Fibroblast of pulmonary artery (primary cell): ENCODE measurements around the gene RSRC1.
"Not testable (repeated sequence)": the region's sequence is repeated elsewhere in the genome, so short reads cannot be mapped to it uniquely, and the experiment has no call there.

Source experiments
- DNase-seq: peaks from one replicate; pipeline ENCODE4 v3.0.0-alpha.2; 2010; ENCODE audit warnings: low read depth
- H3K4me3 ChIP-seq: replicated peaks from 2 replicates; pipeline ENCODE4 v1.5.1; 2011; ENCODE audit warnings: low read depth, mild to moderate bottlenecking, control low read depth, low read length, moderate library complexity
- CTCF ChIP-seq: IDR thresholded peaks from 2 replicates; pipeline ENCODE4 v1.5.1; 2011; ENCODE audit warnings: mild to moderate bottlenecking, control low read depth, low read length, inconsistent platforms; ENCODE audit errors: missing control alignments

The RSRC1 gene

GRCh38 chr3:158111861-158112260 lies 2.0 kb downstream of the RSRC1 start:
- TF ChIP-seq CTCF, result no peak
- H3K4me3 ChIP-seq, result no peak overlapping the region
- no peak for DNase-seq

- not testable (repeated sequence) for DNase-seq
Observed at GRCh38 chr3:158113595-158113994, 3.7 kb downstream of the RSRC1 start.

GRCh38 chr3:158120330-158120729 lies 10.4 kb downstream of the RSRC1 start:
- TF ChIP-seq CTCF, result no peak
- no peak overlapping the region for H3K4me3 ChIP-seq
- no peak for DNase-seq

More at GRCh38 chr3:158113595-158113994, 3.7 kb downstream of the RSRC1 start:
- H3K4me3 ChIP-seq, result not testable (repeated sequence)

GRCh38 chr3:158121295-158121694 lies 11.4 kb downstream of the RSRC1 start:
- H3K4me3 ChIP-seq, result no peak overlapping the region
- no peak for DNase-seq
- TF ChIP-seq CTCF, result no peak

GRCh38 chr3:158122721-158123120 lies 12.8 kb downstream of the RSRC1 start:
- not testable (repeated sequence) for H3K4me3 ChIP-seq, DNase-seq

- DNase-seq, result peak; percentile 52
- no peak overlapping the region for H3K4me3 ChIP-seq
- TF ChIP-seq CTCF, result no peak
Observed at GRCh38 chr3:158127250-158128219, 17.6 kb downstream of the RSRC1 start.

- TF ChIP-seq CTCF, result no peak
- DNase-seq, result no peak
- no peak overlapping the region for H3K4me3 ChIP-seq
Observed at GRCh38 chr3:158128755-158129154, 18.9 kb downstream of the RSRC1 start.

- no peak for TF ChIP-seq CTCF
- DNase-seq, result no peak
- H3K4me3 ChIP-seq, result no peak overlapping the region
Observed at GRCh38 chr3:158134363-158134762, 24.5 kb downstream of the RSRC1 start.
